CD4-positive, alpha-beta T cell treated with Interleukin-15 for 4 hours (primary cell): ENCODE results near the gene NSG2.
"Not testable (repeated sequence)": the region's sequence is repeated elsewhere in the genome, so short reads cannot be mapped to it uniquely, and the experiment has no call there.

Experiments used
- DNase-seq: peaks from one replicate; pipeline ENCODE4 v3.0.0-alpha.2; 2020; ENCODE audit warnings: low spot score

Gene NSG2

DNA sequence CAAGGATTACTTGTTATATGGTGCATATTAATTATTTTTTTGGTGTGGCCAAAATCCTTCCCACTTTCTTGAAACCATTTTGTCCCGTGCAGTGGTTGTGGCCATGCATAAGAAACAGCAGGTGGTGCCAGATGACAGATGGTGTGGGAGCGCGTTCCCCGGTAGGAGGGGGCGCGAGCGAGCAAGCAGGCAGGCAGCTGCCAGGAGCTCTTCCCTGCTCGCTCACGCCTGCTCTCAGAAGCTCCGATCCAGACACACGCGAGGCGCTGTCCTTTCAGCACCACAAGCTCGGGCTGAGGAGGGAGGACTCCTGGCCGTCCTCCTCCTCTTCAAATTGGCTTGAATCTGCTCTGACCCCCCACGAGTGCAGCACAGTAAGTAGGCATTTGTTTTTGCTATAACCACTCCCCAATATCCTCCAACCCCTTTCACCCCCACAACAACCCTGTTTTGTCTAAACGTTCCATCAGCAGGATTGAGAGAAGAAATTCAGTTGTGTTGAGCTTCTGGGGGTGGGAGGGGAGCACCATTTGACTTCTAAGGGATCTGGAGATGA lies at the start of gene NSG2:
Gene NSG2 (plus strand): TSS at position 237 of the 556 bp plus-strand sequence. CDS start 1,050 bp downstream, outside the sequence.
- DNase-seq: no peak

- no peak for DNase-seq
These were observed 48.2 kb upstream of the NSG2 start for GRCh38 chr5:173997331-173997730.

- no peak for DNase-seq
These were observed 47.0 kb upstream of the NSG2 start for GRCh38 chr5:173998531-173998930.

DNA sequence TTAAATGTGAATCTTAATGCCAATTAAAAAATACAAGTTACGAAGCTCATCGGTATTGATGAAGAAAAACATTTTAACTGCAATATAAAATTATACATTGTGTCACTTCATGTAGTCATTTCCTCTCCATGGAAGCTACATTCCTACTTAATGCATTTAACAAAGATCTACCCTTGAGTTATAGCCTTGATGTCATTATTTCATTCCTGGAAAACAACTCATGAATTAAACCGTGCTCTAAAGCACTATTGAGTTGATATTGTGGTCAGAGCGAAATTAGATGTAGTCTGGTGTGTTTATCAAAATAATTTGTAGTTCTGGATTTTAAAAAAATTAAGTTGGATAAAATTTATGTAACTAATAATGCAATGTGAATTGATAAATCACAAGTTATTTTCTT lies 45.4 kb upstream of the NSG2 start:
- DNase-seq: no peak

DNA sequence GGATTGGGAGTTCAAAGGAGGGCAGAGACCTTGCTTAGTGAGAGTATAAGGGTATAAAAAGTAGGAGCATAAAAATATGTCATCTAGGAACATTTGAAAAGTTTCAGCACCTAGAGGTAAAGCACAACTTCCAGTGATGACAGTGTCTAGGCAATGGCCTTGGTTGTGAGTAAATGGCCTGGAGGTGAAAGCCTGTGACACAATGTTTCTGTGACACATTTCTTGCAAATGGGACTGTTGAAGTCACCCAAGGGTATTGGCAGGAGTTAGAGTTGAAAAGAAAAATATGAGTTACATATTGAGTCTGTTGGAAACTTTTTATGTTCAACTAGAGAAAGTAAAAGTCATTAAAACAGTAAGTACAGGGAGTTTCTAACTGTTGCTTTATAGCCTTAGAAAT lies 41.7 kb upstream of the NSG2 start:
- DNase-seq: no peak

- DNase-seq: no peak
These were observed 36.6 kb upstream of the NSG2 start for GRCh38 chr5:174008922-174009321.

GRCh38 chr5:174010365-174010764 lies 35.1 kb upstream of the NSG2 start:
- no peak for DNase-seq

- DNase-seq: no peak
These were observed 34.1 kb upstream of the NSG2 start for GRCh38 chr5:174011441-174011840.

DNA sequence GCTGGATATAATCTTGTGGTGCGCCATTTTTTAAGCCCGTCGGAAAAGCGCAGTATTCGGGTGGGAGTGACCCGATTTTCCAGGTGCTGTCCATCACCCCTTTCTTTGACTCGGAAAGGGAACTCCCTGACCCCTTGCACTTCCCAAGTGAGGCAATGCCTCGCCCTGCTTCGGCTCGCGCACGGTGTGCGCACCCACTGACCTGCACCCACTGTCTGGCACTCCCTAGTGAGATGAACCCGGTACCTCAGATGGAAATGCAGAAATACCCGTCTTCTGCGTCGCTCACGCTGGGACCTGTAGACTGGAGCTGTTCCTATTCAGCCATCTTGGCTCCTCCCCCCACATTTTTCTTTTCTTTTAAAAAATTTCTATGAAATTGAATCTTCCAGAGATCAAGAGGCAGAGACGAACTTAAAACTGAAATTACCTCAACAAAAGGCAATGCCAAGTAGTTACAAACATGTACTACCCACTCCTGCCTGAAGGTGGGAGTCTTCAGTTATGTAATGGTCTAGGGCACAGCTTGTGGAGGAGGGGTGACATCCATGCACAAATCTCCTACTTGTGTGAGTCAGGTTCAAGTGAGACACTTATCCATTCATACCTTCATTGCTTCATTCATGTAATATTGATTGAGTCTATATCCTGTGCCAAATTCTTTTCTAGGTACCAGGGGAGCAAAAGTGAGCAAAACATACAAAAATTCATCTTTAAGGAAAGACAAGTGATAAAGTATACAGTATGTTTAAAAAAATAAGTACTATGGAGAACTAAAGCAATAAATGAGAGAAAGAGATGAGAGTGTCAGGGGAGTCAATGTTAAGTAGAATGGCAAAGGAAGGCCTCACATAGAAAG lies 25.2 kb upstream of the NSG2 start:
- DNase-seq: not testable (repeated sequence)

GRCh38 chr5:174020928-174021304 lies 24.6 kb upstream of the NSG2 start:
- DNase-seq: no peak

GRCh38 chr5:174022384-174023095 lies 23.0 kb upstream of the NSG2 start:
- no peak for DNase-seq

- DNase-seq: no peak
These were observed 15.2 kb upstream of the NSG2 start for GRCh38 chr5:174030286-174030685.

- DNase-seq: no peak
These were observed 846 bp upstream of the NSG2 start for GRCh38 chr5:174044466-174045254.

- no peak for DNase-seq
These were observed 1.1 kb downstream of the NSG2 start for GRCh38 chr5:174046558-174046957.

GRCh38 chr5:174047472-174048099 lies 2.1 kb downstream of the NSG2 start:
- no peak for DNase-seq

DNA sequence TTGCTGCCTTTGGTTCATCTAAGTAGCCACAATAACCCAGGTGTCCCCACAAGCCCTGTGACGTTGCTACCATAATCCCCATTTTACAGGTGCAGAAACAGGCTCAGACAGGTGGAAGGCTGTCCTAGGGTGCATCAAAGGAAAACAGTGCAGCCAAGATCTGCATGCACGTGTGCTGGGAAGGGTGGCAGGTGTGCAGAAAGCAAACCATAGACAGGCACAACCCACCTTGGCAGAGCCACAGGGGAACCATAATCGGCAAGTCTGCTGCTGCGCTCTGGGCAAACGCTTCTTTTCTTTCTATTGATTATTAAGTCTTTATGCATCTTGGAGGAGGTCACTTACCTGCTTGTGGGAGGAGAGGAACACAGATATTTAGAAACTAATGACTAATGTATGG lies 7.1 kb downstream of the NSG2 start:
- DNase-seq: no peak

- no peak for DNase-seq
These were observed 8.4 kb downstream of the NSG2 start for GRCh38 chr5:174053905-174054304.

GRCh38 chr5:174056064-174056847 lies 10.8 kb downstream of the NSG2 start:
- DNase-seq: no peak

DNA sequence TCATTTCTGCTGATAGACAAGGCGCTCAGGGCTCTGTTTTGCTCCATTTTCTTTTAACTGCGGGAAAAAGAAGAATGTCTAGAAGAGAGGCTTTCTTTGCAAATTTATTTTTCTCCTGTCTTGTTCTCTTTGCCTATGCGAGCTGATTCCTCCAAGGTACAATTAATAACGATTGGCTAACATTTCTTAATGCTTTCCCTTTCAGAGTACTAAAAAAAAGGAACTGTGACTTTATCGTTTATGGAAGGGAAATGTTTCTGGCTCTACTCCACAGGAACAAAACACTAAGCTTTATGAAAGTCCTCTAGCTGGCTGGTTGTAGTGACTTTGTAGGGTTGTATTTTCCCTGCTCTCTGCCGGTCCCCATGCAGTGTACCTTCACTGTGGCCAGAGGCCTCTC lies 11.7 kb downstream of the NSG2 start:
- no peak for DNase-seq

GRCh38 chr5:174058433-174059122 lies 13.1 kb downstream of the NSG2 start:
- no peak for DNase-seq
